Thyroid gland (tissue), 4 donors: Measurements from ENCODE around the gene IZUMO2. TPM values are rescaled to one million over a fixed set of nuclear protein-coding genes. Genes with fewer than 3 reads are reported as not detected.

Experiments used
- DNase-seq, 2 donors: peaks; one replicate each; pipeline ENCODE4 v3.0.0-alpha.2; 2019
- H3K27ac ChIP-seq, 3 donors: fragments of 200-600 bp; sonication (generic); 1 replicate in 2 of 3; 2 replicates in 1 of 3; pipeline ENCODE4 v1.5.1; 2016 to 2019; ENCODE audit warnings: mild to moderate bottlenecking in 1 of 3, moderate library complexity in 1 of 3
- H3K27me3 ChIP-seq: fragments of 200-600 bp; sonication (generic); one replicate; pipeline ENCODE4 v1.5.1; 2019
- H3K36me3 ChIP-seq, 2 donors: fragments of 200-600 bp; sonication (generic); one replicate each; pipeline ENCODE4 v1.5.1; 2016 to 2019
- H3K4me1 ChIP-seq, 2 donors: fragments of 200-600 bp; sonication (generic); one replicate each; pipeline ENCODE4 v1.5.1; 2017 to 2019
- H3K4me3 ChIP-seq, 3 donors: fragments of 200-600 bp; sonication (generic); replicated peaks in 1 of 3; 1 replicate in 2 of 3; 2 replicates in 1 of 3; pipeline ENCODE4 v1.5.1; 2016; ENCODE audit warnings: mild to moderate bottlenecking in 1 of 3
- H3K9me3 ChIP-seq: fragments of 200-600 bp; sonication (generic); one replicate; pipeline ENCODE4 v1.5.1; 2017
- CTCF ChIP-seq, 6 experiments: fragments of 200-600 bp in 3 of 6; fragments of 450-650 bp in 3 of 6; sonication (generic) in 3 of 6; IDR thresholded peaks; one replicate each; pipeline ENCODE4 v1.5.1; 2016 to 2019; ENCODE audit warnings: antibody characterized with exemption in 6 of 6, mild to moderate bottlenecking in 2 of 6, inconsistent platforms in 1 of 6, moderate library complexity in 1 of 6
- POLR2A ChIP-seq, 2 donors: fragments of 450-650 bp; IDR thresholded peaks; one replicate each; pipeline ENCODE4 v1.6.1; 2017; ENCODE audit warnings: antibody characterized with exemption in 2 of 2, mild to moderate bottlenecking in 2 of 2, moderate library complexity in 1 of 2
- WGBS, 2 donors: methylation state at CpG; one replicate each; pipeline ENCODE4 v1.1.5; 2017; 5-methylcytosine and 5-hydroxymethylcytosine counted together
- intact Hi-C: fragments of 100-400 bp; cut with DNase I; formaldehyde crosslinking; loops from one replicate; pipeline ENCODE4 v1.15.1; 2023
- total RNA-seq, 4 donors: library from RNA; depleted of rRNA; stranded (reverse); fragments of >200 nt; gene quantifications; one replicate each; pipeline ENCODE4 v1.2.3, GENCODE V29; 2016

IZUMO2 gene
- total RNA-seq, 4 donors from 2014 or later = not detected

GRCh38 chr19:50172726-50173125, 9.6 kb upstream of the IZUMO2 start:
- Histone ChIP-seq H3K27me3 (no peaks in the 10 kb centered on the region), H3K4me1 (no peaks in the 10 kb centered on the region), H3K27ac (no peak overlapping the region), H3K9me3 (no peaks in the 10 kb centered on the region), H3K36me3 (no peaks in the 10 kb centered on the region), H3K4me3 (no peak overlapping the region)
- TF ChIP-seq CTCF (IDR thresholded peaks at IDR 0.05) = no peak
- no peak for TF ChIP-seq POLR2A (IDR thresholded peaks at IDR 0.05)
- intact Hi-C loops = no loop called here
- DNase-seq = no peak

GRCh38 chr19:50171752-50172151, 8.7 kb upstream of the IZUMO2 start:
- WGBS, 2 donors = 86 to 91% methylated on average over 5 of the region's 5 CpGs

DNA sequence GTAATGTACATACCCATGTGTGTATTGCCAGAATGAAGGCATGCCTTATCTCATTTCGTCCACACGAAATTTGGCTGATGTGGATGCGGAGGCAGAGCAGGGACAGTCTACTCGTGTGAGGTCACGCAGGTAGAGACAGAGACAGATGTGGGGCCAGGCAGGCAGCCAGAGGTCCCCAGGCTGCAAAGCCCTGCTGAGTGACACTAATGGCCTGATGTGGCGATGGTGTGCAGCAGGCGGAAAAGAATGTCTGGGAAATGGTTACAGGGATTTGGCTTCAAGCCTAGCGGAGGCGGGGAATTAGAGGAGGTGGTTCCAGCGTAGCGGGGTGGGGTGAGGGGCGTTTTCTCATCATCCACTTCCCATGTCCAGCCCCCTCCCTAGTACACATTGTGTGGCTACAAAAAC, 4.2 kb upstream of the IZUMO2 start:
- Histone ChIP-seq H3K4me1 (peaks cover 5 to 9% of the 10 kb centered on the region in 2 donors), H3K4me3 (no peak overlapping the region), H3K9me3 (no peaks in the 10 kb centered on the region), H3K36me3 (no peaks in the 10 kb centered on the region), H3K27ac (no peak overlapping the region), H3K27me3 (no peaks in the 10 kb centered on the region)
- TF ChIP-seq POLR2A (IDR thresholded peaks at IDR 0.05) (no peak), CTCF (IDR thresholded peaks at IDR 0.05) (peak in 1 of 6 experiments; percentile 4)
- intact Hi-C loops = no loop called here
- WGBS, 2 donors = 9 to 13% methylated on average over 12 of the region's 12 CpGs
- DNase-seq = peak; percentile 76 to 87

More at GRCh38 chr19:50171752-50172151, 8.7 kb upstream of the IZUMO2 start:
- Histone ChIP-seq H3K36me3 (no peaks in the 10 kb centered on the region), H3K4me1 (peaks cover 5 to 8% of the 10 kb centered on the region in 2 donors), H3K9me3 (no peaks in the 10 kb centered on the region), H3K27ac (no peak overlapping the region), H3K4me3 (no peak overlapping the region), H3K27me3 (no peaks in the 10 kb centered on the region)
- TF ChIP-seq CTCF (IDR thresholded peaks at IDR 0.05) (no peak), POLR2A (IDR thresholded peaks at IDR 0.05) (no peak)
- no peak for DNase-seq
- intact Hi-C loops = no loop called here

- no peaks in the 10 kb centered on the region for H3K9me3 ChIP-seq
- no peaks in the 10 kb centered on the region for H3K36me3 ChIP-seq
- intact Hi-C loops = no loop called here
- no peak for DNase-seq
- H3K4me1 ChIP-seq = no peaks in the 10 kb centered on the region
- H3K4me3 ChIP-seq = no peak overlapping the region
- H3K27ac ChIP-seq = no peak overlapping the region
- no peaks in the 10 kb centered on the region for H3K27me3 ChIP-seq
- 88 to 92% methylated on average over 2 of the region's 2 CpGs for WGBS, 2 donors
- no peak for TF ChIP-seq POLR2A (IDR thresholded peaks at IDR 0.05)
- TF ChIP-seq CTCF (IDR thresholded peaks at IDR 0.05) = no peak
These were observed 4.0 kb downstream of the IZUMO2 start for GRCh38 chr19:50159078-50159477.

GRCh38 chr19:50158577-50158976, 4.5 kb downstream of the IZUMO2 start:
- Histone ChIP-seq H3K9me3 (no peaks in the 10 kb centered on the region), H3K4me3 (no peak overlapping the region), H3K4me1 (no peaks in the 10 kb centered on the region), H3K36me3 (no peaks in the 10 kb centered on the region), H3K27ac (no peak overlapping the region), H3K27me3 (no peaks in the 10 kb centered on the region)
- intact Hi-C loops = no loop called here
- no peak for DNase-seq
- TF ChIP-seq POLR2A (IDR thresholded peaks at IDR 0.05) (no peak), CTCF (IDR thresholded peaks at IDR 0.05) (no peak)
